Measurements from ENCODE around the gene ZNF692.
"Not testable (repeated sequence)": the region's sequence is repeated elsewhere in the genome, so short reads cannot be mapped to it uniquely, and the experiment has no call there.

The ZNF692 gene

DNA sequence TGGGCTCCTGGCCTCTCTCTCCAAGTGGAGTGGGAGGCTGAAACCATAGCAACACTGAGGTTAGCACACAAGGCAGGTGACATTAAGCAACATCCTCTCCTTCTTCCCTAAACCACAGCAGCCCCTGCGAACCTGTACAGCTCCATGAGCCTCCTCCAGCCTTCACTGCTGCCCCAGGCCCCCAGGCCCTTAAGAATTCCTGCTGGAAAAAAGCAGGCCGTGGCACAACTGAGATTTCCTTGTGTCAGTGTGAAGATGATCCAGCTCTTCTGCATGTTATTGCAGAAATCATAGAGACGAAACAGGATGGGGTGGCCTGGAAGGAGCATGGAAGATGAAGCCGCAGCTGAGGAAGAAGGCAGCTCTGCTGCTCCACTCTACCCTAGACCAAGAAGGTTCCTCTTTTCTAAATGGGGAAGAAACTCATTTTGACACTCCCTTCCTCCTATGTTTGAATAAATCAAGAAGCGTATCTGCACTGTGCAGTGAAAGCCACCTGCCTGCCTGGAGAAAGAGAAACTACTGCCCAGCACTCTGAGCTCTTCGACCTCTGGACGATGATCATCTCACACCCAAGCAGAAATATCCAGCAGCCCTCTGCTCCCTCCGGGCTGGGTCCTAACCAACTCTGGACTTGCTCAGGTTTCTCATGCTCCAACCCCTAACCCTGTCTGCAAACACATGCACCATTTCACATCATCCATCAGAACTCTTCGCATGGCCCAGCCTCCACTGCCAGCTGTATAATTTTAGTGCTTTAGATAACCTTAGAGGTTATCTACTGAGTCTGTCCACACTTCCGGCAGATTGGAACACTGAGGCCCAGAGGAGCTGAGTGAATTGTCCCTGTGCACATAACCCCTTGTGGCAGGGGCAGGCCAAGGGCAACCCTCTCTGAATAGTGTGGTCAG is 53.9 kb downstream of the ZNF692 start:
- DNase-seq = no peak

DNA sequence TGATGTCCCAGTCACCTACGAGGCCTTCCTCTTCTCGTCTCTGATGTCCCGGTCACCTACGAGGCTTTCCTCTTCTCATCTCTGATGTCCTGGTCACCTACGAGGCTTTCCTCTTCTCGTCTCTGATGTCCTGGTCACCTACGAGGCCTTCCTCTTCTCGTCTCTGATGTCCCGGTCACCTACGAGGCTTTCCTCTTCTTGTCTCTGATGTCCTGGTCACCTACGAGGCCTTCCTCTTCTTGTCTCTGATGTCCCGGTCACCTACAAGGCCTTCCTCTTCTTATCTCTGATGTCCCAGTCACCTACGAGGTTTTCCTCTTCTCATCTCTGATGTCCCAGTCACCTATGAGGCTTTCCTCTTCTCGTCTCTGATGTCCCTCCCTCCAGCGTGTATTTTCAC is 55.4 kb downstream of the ZNF692 start:
- not testable (repeated sequence) for DNase-seq

DNA sequence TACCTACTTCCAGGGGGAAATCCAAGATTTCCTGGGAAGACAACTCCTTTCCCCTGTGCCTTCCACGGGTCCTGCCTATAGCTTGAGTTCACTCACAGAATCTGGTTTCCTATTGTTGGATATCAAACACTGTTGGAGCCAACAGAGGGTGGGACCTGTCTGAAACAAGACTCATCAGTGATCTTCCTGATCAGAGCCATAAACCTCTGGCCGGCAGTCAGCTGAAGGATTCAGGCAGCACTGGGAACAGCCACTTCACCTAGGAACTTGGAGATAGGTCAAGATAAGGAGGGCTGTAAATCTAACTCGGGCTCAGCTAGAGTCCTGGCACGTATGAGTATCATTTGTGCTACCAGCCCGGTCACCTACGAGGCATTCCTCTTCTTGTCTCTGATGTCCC is 56.4 kb downstream of the ZNF692 start:
- no peak for DNase-seq

DNA sequence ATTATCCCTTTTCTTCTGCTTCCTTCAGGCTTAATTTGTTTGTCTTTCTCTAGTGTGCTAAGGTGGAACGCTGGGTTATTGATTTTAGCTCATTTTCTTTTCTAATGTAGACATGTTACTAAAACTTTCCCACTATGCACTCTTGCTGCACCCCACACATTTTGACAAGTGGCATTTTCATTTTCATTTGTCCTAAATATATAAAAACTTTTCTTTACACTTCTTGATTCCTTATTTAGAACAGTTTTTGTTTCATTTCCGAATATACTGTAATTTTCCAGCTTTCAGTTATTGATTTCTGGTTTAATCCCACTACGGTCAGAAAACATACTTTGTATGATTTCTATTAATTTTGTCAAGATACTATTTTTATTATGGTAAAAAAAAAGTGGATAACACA is 58.4 kb downstream of the ZNF692 start:
- no peak for DNase-seq

All from CD4-positive, alpha-beta T cell treated with Interleukin-21 for 1 hour (primary cell).